Lower leg skin (tissue), 4 donors: ENCODE measurements around the gene PRDM8. TPM values are rescaled to one million over a fixed set of nuclear protein-coding genes. Genes with fewer than 3 reads are reported as not detected.
"Not testable (repeated sequence)": the region's sequence is repeated elsewhere in the genome, so short reads cannot be mapped to it uniquely, and the experiment has no call there.

Experiments
- DNase-seq, 2 donors: peaks; one replicate each; pipeline ENCODE4 v3.0.0-alpha.2; 2019; ENCODE audit warnings: low spot score in 2 of 2
- H3K4me3 ChIP-seq: fragments of 200-600 bp; sonication (generic); 2 replicates; pipeline ENCODE4 v1.5.1; 2017; ENCODE audit warnings: mild to moderate bottlenecking, low read depth; ENCODE audit not compliant: poor library complexity, severe bottlenecking
- POLR2A ChIP-seq, 2 donors: fragments of 450-650 bp; IDR thresholded peaks; one replicate each; pipeline ENCODE4 v1.6.1; 2016 to 2017; ENCODE audit warnings: antibody characterized with exemption in 2 of 2, mild to moderate bottlenecking in 1 of 2, moderate library complexity in 1 of 2
- WGBS, 2 donors: methylation state at CpG; one replicate each; pipeline ENCODE4 v1.1.5; 2018; 5-methylcytosine and 5-hydroxymethylcytosine counted together
- intact Hi-C: fragments of 100-400 bp; cut with DNase I; formaldehyde crosslinking; loops from one replicate; pipeline ENCODE4 v1.15.0; 2023; ENCODE audit warnings: low total_unique reads
- total RNA-seq, 4 donors: library from RNA; depleted of rRNA; stranded (reverse); fragments of >200 nt; gene quantifications; one replicate each; pipeline ENCODE4 v1.1.0, GENCODE V29; 2016
- TF ChIP-seq, protein P1 (sequence below), 3 donors: fragments of 450-650 bp; IDR thresholded peaks; one replicate each; pipeline ENCODE4 v1.5.1; 2016; ENCODE audit warnings: antibody characterized with exemption in 3 of 3, mild to moderate bottlenecking in 3 of 3, moderate library complexity in 2 of 3

Gene PRDM8
- total RNA-seq, 4 donors from 2014 or later = 1.4 to 4.6 (median 3.9) TPM

- WGBS, 2 donors = 43 to 54% methylated on average over 1 of the region's 1 CpG
- intact Hi-C loops = no loop called here
- TF ChIP-seq, protein P1, sequence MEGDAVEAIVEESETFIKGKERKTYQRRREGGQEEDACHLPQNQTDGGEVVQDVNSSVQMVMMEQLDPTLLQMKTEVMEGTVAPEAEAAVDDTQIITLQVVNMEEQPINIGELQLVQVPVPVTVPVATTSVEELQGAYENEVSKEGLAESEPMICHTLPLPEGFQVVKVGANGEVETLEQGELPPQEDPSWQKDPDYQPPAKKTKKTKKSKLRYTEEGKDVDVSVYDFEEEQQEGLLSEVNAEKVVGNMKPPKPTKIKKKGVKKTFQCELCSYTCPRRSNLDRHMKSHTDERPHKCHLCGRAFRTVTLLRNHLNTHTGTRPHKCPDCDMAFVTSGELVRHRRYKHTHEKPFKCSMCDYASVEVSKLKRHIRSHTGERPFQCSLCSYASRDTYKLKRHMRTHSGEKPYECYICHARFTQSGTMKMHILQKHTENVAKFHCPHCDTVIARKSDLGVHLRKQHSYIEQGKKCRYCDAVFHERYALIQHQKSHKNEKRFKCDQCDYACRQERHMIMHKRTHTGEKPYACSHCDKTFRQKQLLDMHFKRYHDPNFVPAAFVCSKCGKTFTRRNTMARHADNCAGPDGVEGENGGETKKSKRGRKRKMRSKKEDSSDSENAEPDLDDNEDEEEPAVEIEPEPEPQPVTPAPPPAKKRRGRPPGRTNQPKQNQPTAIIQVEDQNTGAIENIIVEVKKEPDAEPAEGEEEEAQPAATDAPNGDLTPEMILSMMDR (IDR thresholded peaks at IDR 0.05) = no peak
- TF ChIP-seq POLR2A (IDR thresholded peaks at IDR 0.05) = no peak
- no peak overlapping the region for H3K4me3 ChIP-seq
- no peak for DNase-seq
Observed at GRCh38 chr4:80171251-80171650, 26.1 kb upstream of the PRDM8 start.

DNA sequence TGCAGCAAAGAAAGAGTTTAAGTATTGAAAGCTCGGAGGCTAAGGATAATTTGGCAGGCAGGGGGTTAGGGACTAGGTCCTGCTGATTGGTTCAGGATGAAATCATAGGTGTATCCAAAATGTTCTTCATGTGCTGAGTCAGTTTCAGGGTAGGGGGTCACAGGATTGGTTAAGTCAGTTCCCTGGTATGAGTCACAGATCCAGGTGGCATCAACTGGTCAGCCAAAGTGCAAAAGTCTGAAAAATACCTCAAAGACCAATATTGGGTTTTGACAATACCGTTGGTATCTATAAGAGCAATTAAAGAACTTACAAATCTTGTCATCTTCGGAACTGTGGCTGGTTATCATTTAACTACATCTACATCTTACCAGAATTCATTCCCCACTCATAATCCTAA lies 25.6 kb upstream of the PRDM8 start:
- H3K4me3 ChIP-seq = no peak overlapping the region
- no peak for DNase-seq
- intact Hi-C loops = no loop called here
- no peak for TF ChIP-seq POLR2A (IDR thresholded peaks at IDR 0.05)
- TF ChIP-seq, protein P1 (IDR thresholded peaks at IDR 0.05) = no peak
- 78 to 84% methylated on average over 3 of the region's 3 CpGs for WGBS, 2 donors

DNA sequence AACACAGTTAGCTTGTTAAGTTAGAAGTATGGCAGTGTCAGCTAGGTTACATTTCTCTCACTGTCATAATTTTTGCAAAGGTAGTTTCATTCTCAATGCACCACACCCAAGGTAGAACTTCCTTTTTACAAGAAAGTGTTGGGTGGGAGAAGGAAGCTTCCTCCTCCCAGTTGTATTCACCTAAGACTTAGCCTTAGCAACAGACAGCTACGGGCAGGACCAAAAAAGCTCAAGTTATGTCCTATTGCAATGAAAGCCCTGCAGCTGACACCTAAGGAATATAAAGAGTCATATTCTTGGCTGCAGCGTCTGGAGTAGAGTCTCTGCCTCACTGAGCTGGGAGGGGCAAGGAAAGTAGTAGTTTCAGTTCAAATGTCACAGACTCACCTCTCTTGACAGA lies 25.1 kb upstream of the PRDM8 start:
- WGBS, 2 donors = 47 to 58% methylated on average over 2 of the region's 2 CpGs
- DNase-seq = no peak
- TF ChIP-seq, protein P1 (IDR thresholded peaks at IDR 0.05) = no peak
- no peak for TF ChIP-seq POLR2A (IDR thresholded peaks at IDR 0.05)
- intact Hi-C loops = no loop called here
- no peak overlapping the region for H3K4me3 ChIP-seq

DNA sequence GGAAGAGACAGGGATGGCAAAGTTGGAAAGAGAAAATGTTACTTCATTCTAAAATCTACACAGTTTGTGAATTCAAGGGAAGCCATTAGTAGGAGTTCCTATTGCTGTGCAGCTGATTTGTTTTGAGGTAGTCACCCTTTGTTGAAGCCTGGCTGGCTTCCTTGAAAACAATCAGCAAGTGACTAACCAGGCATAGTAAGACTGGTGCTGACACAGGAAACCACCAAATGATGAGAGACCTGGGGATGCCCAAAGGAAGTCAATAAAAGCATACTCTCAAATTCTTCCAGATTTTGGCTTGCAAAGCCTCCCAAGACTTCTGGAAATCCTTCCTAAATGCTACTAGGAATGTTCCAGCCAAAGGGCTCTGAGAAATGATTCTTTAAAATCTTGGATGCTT lies 23.9 kb upstream of the PRDM8 start:
- H3K4me3 ChIP-seq = no peak overlapping the region
- no peak for TF ChIP-seq POLR2A (IDR thresholded peaks at IDR 0.05)
- TF ChIP-seq, protein P1 (IDR thresholded peaks at IDR 0.05) = no peak
- intact Hi-C loops = no loop called here
- DNase-seq = no peak

DNA sequence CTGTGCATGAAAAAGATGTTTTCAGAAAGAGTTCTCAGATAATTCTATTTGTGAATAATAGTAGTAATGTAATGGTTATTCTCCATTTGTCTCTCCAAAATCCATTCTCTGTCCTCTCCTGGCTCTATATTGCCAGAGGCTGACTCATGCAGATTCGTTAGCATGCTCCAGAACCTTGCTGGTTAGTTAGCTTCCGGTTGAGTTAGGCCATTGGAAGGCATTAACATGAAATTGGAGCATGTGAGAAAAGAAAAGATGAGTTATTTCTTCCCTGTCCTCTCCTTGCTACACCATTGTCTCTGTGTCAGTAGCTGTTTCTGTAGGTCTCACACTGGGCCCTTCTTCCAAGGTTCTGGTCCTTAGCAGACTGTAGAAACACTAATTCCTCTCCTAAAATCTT lies 23.5 kb upstream of the PRDM8 start:
- no peak for DNase-seq
- no peak for TF ChIP-seq POLR2A (IDR thresholded peaks at IDR 0.05)
- TF ChIP-seq, protein P1 (IDR thresholded peaks at IDR 0.05) = no peak
- 58 to 63% methylated on average over 2 of the region's 2 CpGs for WGBS, 2 donors
- no peak overlapping the region for H3K4me3 ChIP-seq
- intact Hi-C loops = no loop called here

DNA sequence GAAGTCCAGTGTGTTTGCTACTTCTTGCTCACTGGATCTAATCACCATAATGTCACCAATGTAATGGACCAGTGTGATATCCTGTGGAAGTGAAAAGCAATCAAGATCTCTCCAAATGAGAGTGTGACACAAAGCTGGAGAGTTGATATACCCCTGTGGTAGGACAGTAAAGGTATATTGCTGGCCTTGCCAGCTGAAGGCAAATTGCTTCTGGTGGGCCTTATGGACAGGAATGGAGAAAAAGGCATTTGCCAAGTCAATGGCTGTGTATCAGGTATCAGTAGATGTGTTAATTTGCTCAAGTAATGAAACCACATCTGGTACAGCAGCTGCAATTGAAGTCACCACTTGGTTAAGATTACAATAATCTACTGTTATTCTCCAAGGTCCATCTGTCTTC lies 19.5 kb upstream of the PRDM8 start:
- intact Hi-C loops, DNase-seq, H3K4me3 ChIP-seq: not testable (repeated sequence)
